GM18502 (cell line): ENCODE measurements around the gene DOK1.
A peak's percentile ranks its signal among the peaks of the same experiment; 100 is the strongest.

Source experiments
- ATAC-seq: cut with Tn5 transposase; IDR thresholded peaks from one replicate; pipeline ENCODE4 v1.9.1; 2021; ENCODE audit warnings: mild to moderate bottlenecking; ENCODE audit not compliant: unreplicated experiment, poor library complexity

DOK1 gene

DNA sequence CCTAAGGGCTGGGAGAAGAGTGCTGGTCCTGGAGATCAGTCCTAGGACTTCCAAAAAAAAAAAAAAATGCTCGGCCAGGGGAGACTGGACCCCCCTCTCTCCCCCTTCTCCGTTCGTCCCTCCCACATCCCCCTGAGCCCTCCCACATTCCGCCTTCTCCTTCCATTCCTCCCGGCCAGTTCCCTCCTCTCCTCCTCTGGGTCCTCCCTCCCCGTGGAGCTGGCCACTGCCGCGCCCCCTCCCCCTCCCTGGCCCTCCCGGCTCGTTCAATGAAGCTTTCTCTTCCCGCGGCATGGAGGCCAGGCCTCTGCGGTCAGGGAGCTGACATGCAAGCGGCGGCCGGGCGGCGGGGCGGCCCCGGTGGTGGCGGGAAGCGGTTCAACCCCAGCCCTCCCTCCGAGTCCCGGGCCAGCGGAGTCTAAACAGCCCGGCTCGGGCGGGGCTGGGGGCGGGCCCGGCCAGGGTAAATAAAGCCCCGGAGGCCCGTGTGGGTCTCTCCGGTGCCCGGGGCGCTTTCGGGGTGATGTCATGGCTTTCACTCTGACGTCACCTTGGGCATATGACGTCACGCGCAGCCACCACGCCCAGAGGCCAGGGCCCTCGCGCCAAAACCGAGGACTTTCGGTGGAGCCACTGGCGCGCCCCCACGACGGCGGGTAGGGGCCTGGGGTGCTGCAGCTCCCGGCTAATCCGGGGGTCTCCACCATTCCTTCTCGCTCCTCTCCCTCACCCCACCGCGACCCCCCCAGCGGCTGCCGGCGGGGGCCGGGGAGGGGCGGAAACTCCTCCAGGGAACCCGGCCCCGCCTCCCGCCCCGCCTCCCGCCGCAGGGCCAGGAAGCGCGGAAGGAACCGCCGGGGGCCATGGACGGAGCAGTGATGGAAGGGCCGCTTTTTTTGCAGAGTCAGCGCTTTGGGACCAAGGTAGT is at the start of gene DOK1, which contains the start of gene LOXL3:
TSS of gene DOK1 (plus strand) at position 829 of the 928 bp plus-strand sequence. CDS start at position 864, 35 bp downstream.
TSS of gene LOXL3 (minus strand) at position 51 of the 928 bp plus-strand sequence. CDS start 1,308 bp downstream, outside the sequence.
- peak; percentile 55 for ATAC-seq

GRCh38 chr2:74505448-74506246 is 48.9 kb upstream of the DOK1 start:
- ATAC-seq, result no peak

DNA sequence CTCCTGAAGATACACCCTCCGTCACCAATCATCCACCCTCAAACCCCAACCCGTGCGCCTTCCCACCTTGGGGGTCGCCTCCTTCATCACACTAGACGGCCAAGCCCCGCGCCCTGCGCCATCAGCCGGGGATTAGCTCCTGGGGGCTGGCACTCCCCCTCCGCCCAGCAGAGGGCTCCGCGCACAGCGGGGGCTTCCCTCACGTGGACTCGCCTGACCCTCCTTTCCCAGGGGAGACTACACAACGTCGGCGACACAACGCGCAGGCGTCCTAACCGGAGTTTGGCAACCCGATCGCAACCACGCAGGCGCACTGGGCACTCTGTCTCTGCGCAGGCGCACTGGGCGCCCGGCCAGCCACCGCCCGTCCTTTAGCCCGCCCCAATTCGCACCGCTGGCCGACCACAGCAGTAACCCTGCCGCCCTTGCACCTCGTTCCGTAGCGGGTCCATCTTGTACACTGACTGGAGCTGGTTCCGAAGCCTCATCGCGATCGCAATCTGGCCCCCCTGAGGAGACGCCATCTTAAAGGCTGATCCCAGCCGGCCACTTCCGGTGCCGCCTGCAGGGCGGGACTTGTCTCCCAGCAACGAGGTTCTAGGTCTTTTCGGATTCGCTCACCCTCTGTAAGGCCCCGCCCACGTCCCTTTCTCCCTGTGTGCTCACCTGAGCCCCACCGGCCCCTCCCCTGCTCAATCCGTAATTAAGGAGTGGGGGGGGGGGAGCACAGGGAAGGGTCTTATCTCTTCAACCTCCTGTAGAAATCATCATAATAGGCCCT is 47.2 kb upstream of the DOK1 start, which contains the start of gene PCGF1:
TSS of gene PCGF1 (minus strand) at position 551 of the 781 bp plus-strand sequence. CDS start at position 524, 27 bp downstream.
- peak; percentile 91 for ATAC-seq

- no peak for ATAC-seq
These were observed 46.5 kb upstream of the DOK1 start for GRCh38 chr2:74507926-74508520.

DNA sequence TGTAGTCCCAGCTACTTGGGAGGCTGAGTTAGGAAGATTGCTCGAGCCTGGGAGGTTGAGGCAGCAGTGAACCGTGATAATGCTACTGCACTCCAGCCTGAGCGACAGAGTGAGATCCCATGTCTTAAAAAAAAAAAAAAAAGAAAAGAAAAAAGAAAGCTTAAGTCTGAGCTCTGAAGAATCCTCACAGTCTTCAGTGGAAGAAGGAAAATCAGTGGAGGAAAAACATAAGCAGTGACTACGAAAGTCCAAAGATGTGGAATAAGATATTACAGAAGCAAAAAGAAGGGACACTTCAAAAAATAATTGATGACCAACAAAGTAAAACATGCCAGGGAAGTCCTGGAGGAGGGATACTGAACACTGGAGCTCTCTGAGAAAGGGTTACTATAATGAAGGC is 44.2 kb upstream of the DOK1 start:
- ATAC-seq, result no peak

DNA sequence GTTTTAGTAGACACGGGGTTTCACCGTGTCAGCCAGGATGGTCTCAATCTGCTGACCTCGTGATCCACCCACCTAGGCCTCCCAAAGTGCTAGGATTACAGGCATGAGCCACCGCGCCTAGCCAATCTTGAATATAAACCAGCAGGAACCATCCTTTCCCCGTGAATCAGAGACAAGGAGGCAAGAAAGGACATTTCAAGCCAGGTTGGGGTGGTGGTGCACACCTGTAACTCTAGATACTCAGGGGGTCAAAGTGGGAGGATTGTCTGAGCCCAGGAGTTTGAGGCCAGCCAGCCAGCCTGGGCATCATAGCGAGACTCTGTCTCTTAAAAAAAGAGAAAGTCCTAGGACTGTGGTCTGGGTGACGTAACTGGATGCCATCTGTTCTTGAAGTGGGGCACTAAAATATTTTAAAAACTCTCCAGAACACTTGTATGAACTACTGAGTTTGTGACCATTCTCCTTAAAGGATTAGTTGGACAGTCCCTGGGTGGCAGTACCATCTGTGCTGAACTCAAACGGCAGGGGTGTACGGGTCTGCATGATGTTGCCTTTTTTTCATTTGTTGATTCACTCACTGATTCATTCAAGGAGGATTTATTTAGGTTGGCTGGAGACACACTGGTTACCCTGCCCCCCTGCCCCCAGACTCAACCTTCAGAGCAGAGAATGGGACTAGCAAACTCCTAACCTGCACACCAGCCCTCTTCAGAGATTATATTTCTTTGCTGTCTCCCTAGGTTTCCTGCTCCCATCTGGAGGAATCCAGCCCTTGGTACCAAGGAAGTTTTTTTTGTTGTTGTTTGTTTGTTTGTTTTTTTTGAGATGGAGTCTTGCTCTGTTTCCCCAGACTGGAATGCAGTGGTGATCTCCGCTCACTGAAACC is 43.2 kb upstream of the DOK1 start:
- ATAC-seq, result no peak

GRCh38 chr2:74512744-74513604 is 41.5 kb upstream of the DOK1 start:
- ATAC-seq, result no peak

- ATAC-seq, result no peak
These were observed 40.7 kb upstream of the DOK1 start for GRCh38 chr2:74513605-74514367.

- no peak for ATAC-seq
These were observed 39.9 kb upstream of the DOK1 start, which contains the start of gene TLX2 for GRCh38 chr2:74514368-74515270. TSS of gene TLX2 (plus strand) at chr2:74514450. CDS start at chr2:74514807, 357 bp downstream.

- no peak for ATAC-seq
These were observed 39.1 kb upstream of the DOK1 start for GRCh38 chr2:74515271-74515980.

- peak; percentile 85 for ATAC-seq
These were observed 38.4 kb upstream of the DOK1 start for GRCh38 chr2:74515981-74516633.

DNA sequence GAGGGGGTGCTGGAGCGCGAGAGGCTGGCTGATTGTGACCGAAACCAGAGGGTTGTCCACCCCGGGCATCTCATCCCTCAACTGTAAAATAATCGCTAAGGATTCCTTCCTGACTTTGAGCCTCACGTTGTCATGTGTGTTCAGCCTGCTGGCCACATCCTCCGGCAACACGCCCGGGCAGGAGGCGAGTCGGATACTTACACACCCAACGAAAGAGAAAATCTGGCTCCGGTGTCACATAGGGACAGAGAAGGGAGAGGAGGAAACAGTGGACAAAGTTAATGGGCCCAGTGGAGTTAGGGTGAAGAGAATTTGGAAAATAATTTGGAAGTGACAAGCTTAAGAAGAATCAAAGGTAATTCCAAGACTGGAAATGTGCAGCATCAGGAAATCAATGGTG is 37.9 kb upstream of the DOK1 start:
- ATAC-seq, result no peak

DNA sequence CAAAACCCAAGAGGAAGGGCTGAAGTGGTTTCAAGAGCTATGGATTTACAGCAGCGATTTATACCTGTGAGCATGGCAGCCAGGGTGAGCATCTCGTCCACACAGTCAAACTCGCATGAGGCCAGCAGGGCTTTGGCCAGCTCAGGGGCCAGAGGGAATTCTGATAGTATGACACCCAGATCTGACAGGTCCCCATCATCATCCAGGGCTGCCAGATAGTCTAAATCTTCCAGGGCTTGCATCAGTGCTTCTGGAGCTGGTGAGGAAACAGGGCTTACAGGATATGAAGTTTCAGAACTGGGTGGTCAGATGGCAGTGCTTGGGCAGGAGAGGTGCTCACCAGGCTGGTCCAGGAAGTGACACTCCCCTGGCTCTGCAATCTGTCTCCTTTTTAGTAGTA is 32.0 kb upstream of the DOK1 start:
- ATAC-seq, result no peak

DNA sequence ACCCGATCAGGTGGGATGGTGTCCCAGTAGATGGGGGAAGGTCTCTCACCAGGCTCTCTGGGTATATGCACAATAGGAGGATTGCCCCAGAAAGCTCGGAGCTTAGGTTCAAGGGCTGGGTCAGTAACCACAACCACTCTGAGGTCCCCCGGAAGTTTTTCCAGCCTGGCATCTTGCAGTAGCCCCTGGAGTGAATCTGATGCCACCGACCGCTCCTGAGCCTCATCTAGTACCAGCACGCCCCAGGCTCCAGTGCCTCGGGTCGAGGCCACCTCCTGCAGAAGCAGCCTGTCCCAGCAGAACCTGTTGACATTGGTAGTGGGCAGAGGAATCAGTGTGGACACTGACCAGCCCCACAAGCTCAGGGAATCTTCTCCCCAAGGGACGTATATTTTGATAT is 30.5 kb upstream of the DOK1 start:
- ATAC-seq, result no peak
